Trophoblast cell (in vitro differentiated cells and primary cell): ENCODE data around the gene OR6Y1.

ENCODE experiments used
- DNase-seq, 2 donors: peaks; one replicate each; pipeline ENCODE4 v3.0.0-alpha.2; 2016
- H2AFZ ChIP-seq: 2 replicates; pipeline ENCODE4 v1.6.1; 2013; ENCODE audit warnings: low read length, moderate library complexity, mild to moderate bottlenecking; ENCODE audit not compliant: insufficient read depth, poor library complexity
- H2AK5ac ChIP-seq: 2 replicates; pipeline ENCODE4 v1.6.1; 2013; ENCODE audit warnings: mild to moderate bottlenecking, low read length
- H2BK120ac ChIP-seq: 2 replicates; pipeline ENCODE4 v1.6.1; 2013; ENCODE audit warnings: low read length, mild to moderate bottlenecking, moderate library complexity; ENCODE audit not compliant: insufficient read depth, poor library complexity
- H2BK12ac ChIP-seq: 2 replicates; pipeline ENCODE4 v1.6.1; 2013; ENCODE audit warnings: mild to moderate bottlenecking, low read length, moderate library complexity
- H2BK5ac ChIP-seq: 2 replicates; pipeline ENCODE4 v1.6.1; 2013; ENCODE audit warnings: low read length, low read depth, moderate library complexity, mild to moderate bottlenecking; ENCODE audit not compliant: poor library complexity
- H3K14ac ChIP-seq: 2 replicates; pipeline ENCODE4 v1.6.1; 2013; ENCODE audit warnings: mild to moderate bottlenecking, low read length
- H3K18ac ChIP-seq: 2 replicates; pipeline ENCODE4 v1.6.1; 2013; ENCODE audit warnings: mild to moderate bottlenecking, low read length
- H3K23ac ChIP-seq: 2 replicates; pipeline ENCODE4 v1.6.1; 2013; ENCODE audit warnings: low read length
- H3K27ac ChIP-seq: 2 replicates; pipeline ENCODE4 v1.5.1; 2013; ENCODE audit warnings: low read depth, mild to moderate bottlenecking, inconsistent platforms, low read length, moderate library complexity
- H3K27me3 ChIP-seq: 2 replicates; pipeline ENCODE4 v1.6.1; 2013; ENCODE audit warnings: inconsistent platforms, mild to moderate bottlenecking, low read length, moderate library complexity; ENCODE audit not compliant: insufficient read depth
- H3K36me3 ChIP-seq, 2 experiments: 1 replicate in 1 of 2; 2 replicates in 1 of 2; pipeline ENCODE4 v1.6.1; 2013; ENCODE audit warnings: low read length in 2 of 2, mild to moderate bottlenecking in 2 of 2, moderate library complexity in 1 of 2; ENCODE audit not compliant: insufficient read depth in 2 of 2, control insufficient read depth in 1 of 2
- H3K4ac ChIP-seq: 2 replicates; pipeline ENCODE4 v1.6.1; 2013; ENCODE audit warnings: low read depth, mild to moderate bottlenecking, low read length, moderate library complexity
- H3K4me1 ChIP-seq, 2 experiments: 1 replicate in 1 of 2; 2 replicates in 1 of 2; pipeline ENCODE4 v1.6.1; 2013; ENCODE audit warnings: low read length in 2 of 2, mild to moderate bottlenecking in 2 of 2, moderate library complexity in 1 of 2; ENCODE audit not compliant: insufficient read depth in 2 of 2, control insufficient read depth in 1 of 2
- H3K4me2 ChIP-seq: 2 replicates; pipeline ENCODE4 v1.6.1; 2013; ENCODE audit warnings: inconsistent platforms, mild to moderate bottlenecking, low read length, moderate library complexity
- H3K4me3 ChIP-seq: 2 replicates; pipeline ENCODE4 v1.5.1; 2013; ENCODE audit warnings: mild to moderate bottlenecking, low read depth, low read length, inconsistent platforms
- H3K79me1 ChIP-seq: one replicate; pipeline ENCODE4 v1.6.1; 2013; ENCODE audit warnings: low read length
- H3K79me2 ChIP-seq: 2 replicates; pipeline ENCODE4 v1.6.1; 2013; ENCODE audit warnings: low read length, mild to moderate bottlenecking; ENCODE audit not compliant: control insufficient read depth, insufficient read depth, poor library complexity
- H3K9ac ChIP-seq: 2 replicates; pipeline ENCODE4 v1.6.1; 2013; ENCODE audit warnings: mild to moderate bottlenecking, low read length
- H3K9me3 ChIP-seq: 2 replicates; pipeline ENCODE4 v1.6.1; 2013; ENCODE audit warnings: low read depth, mild to moderate bottlenecking, control low read depth, inconsistent platforms, low read length; ENCODE audit not compliant: insufficient read depth
- H4K12ac ChIP-seq: 2 replicates; pipeline ENCODE4 v1.6.1; 2013; ENCODE audit warnings: low read depth, mild to moderate bottlenecking, low read length, moderate library complexity
- H4K8ac ChIP-seq: 2 replicates; pipeline ENCODE4 v1.6.1; 2013; ENCODE audit warnings: low read depth, mild to moderate bottlenecking, low read length, moderate library complexity
- H4K91ac ChIP-seq: one replicate; pipeline ENCODE4 v1.6.1; 2013; ENCODE audit warnings: low read depth, mild to moderate bottlenecking, low read length, moderate library complexity
- WGBS: extraction: QIAGEN DNeasy Blood & Tissue Kit; methylation state at CpG from one replicate; pipeline ENCODE4 v1.1.7; 2013; ENCODE audit warnings: missing lambda C conversion rate; ENCODE audit not compliant: insufficient read length, insufficient coverage; ENCODE audit errors: extremely low coverage; 5-methylcytosine and 5-hydroxymethylcytosine counted together

The OR6Y1 gene

GRCh38 chr1:158521666-158522058 is 32.5 kb downstream of the OR6Y1 start:
- Histone ChIP-seq H3K79me2 (no peaks in the 10 kb centered on the region), H4K12ac (no peak overlapping the region), H3K27ac (no peak overlapping the region), H3K18ac (no peak overlapping the region), H3K36me3 (no peaks in the 10 kb centered on the region), H2BK5ac (no peak overlapping the region), H3K27me3 (no peaks in the 10 kb centered on the region), H3K4ac (no peak overlapping the region), H2AK5ac (no peak overlapping the region), H3K4me1 (no peaks in the 10 kb centered on the region), H3K14ac (no peak overlapping the region), H2BK12ac (no peak overlapping the region), H2BK120ac (no peak overlapping the region), H3K4me2 (no peak overlapping the region), H3K79me1 (no peaks in the 10 kb centered on the region), H2AFZ (no peak overlapping the region), H4K8ac (no peak overlapping the region), H3K23ac (no peak overlapping the region), H4K91ac (no peak overlapping the region), H3K9ac (no peak overlapping the region), H3K4me3 (no peak overlapping the region), H3K9me3 (no peaks in the 10 kb centered on the region)
- WGBS = no CpG with 5 or more reads among the region's 2 CpGs
- no peak for DNase-seq

GRCh38 chr1:158520955-158521665 is 33.1 kb downstream of the OR6Y1 start:
- H3K4ac ChIP-seq = no peak overlapping the region
- H2BK12ac ChIP-seq = no peak overlapping the region
- H3K4me3 ChIP-seq = no peak overlapping the region
- no peak overlapping the region for H3K9ac ChIP-seq
- H2AK5ac ChIP-seq = no peak overlapping the region
- no peaks in the 10 kb centered on the region for H3K27me3 ChIP-seq
- H3K79me1 ChIP-seq = no peaks in the 10 kb centered on the region
- no peak overlapping the region for H4K8ac ChIP-seq
- no peaks in the 10 kb centered on the region for H3K79me2 ChIP-seq
- H3K4me1 ChIP-seq = no peaks in the 10 kb centered on the region
- no peak overlapping the region for H3K23ac ChIP-seq
- H3K36me3 ChIP-seq = no peaks in the 10 kb centered on the region
- no peak overlapping the region for H3K4me2 ChIP-seq
- H2BK5ac ChIP-seq = no peak overlapping the region
- no peak overlapping the region for H4K91ac ChIP-seq
- no peak overlapping the region for H3K14ac ChIP-seq
- H3K9me3 ChIP-seq = no peaks in the 10 kb centered on the region
- H4K12ac ChIP-seq = no peak overlapping the region
- H2AFZ ChIP-seq = no peak overlapping the region
- no peak overlapping the region for H3K18ac ChIP-seq
- no peak overlapping the region for H3K27ac ChIP-seq
- WGBS = no CpG with 5 or more reads among the region's 3 CpGs
- no peak overlapping the region for H2BK120ac ChIP-seq
- no peak for DNase-seq

DNA sequence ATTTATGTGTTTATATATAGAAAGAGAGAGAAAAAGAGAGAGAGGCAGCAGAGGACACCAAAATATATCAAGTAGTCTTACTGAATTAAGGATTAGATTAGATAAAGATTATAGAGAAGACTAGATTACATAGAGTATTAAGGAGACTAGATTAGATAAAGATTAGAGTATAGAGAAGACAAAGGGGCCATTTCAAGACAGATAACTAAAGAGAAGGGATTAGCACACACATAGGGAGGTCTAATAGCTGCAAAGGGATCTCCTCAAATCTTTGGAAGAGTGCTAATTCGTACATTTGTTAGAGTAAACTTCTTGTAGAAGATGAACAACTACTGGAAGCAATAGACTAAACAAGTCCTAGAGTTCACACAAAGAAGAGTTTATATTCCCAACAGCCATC is 34.2 kb downstream of the OR6Y1 start:
- no peak overlapping the region for H2BK120ac ChIP-seq
- H3K79me1 ChIP-seq = no peaks in the 10 kb centered on the region
- H4K91ac ChIP-seq = no peak overlapping the region
- H3K4ac ChIP-seq = no peak overlapping the region
- no peak overlapping the region for H2AK5ac ChIP-seq
- H2BK12ac ChIP-seq = no peak overlapping the region
- WGBS = no CpG with 5 or more reads among the region's 1 CpG
- DNase-seq = no peak
- H3K9me3 ChIP-seq = no peaks in the 10 kb centered on the region
- H3K27ac ChIP-seq = no peak overlapping the region
- H4K8ac ChIP-seq = no peak overlapping the region
- no peak overlapping the region for H3K23ac ChIP-seq
- H3K4me3 ChIP-seq = no peak overlapping the region
- no peak overlapping the region for H3K4me2 ChIP-seq
- H3K4me1 ChIP-seq = no peaks in the 10 kb centered on the region
- H3K27me3 ChIP-seq = no peaks in the 10 kb centered on the region
- H3K14ac ChIP-seq = no peak overlapping the region
- H3K36me3 ChIP-seq = no peaks in the 10 kb centered on the region
- H2AFZ ChIP-seq = no peak overlapping the region
- H4K12ac ChIP-seq = no peak overlapping the region
- no peak overlapping the region for H2BK5ac ChIP-seq
- no peaks in the 10 kb centered on the region for H3K79me2 ChIP-seq
- no peak overlapping the region for H3K18ac ChIP-seq
- H3K9ac ChIP-seq = no peak overlapping the region

- Histone ChIP-seq H3K9me3 (no peaks in the 10 kb centered on the region), H3K27ac (no peak overlapping the region), H3K4me1 (no peaks in the 10 kb centered on the region), H3K4me3 (no peak overlapping the region), H3K14ac (no peak overlapping the region), H3K27me3 (no peaks in the 10 kb centered on the region), H3K79me1 (no peaks in the 10 kb centered on the region), H3K4me2 (no peak overlapping the region), H3K9ac (no peak overlapping the region), H4K91ac (no peak overlapping the region), H4K12ac (no peak overlapping the region), H2AFZ (no peak overlapping the region), H2BK12ac (no peak overlapping the region), H3K23ac (no peak overlapping the region), H3K79me2 (no peaks in the 10 kb centered on the region), H3K4ac (no peak overlapping the region), H2BK120ac (no peak overlapping the region), H4K8ac (no peak overlapping the region), H2BK5ac (no peak overlapping the region), H3K36me3 (no peaks in the 10 kb centered on the region), H3K18ac (no peak overlapping the region), H2AK5ac (no peak overlapping the region)
- no peak for DNase-seq
These were observed 37.2 kb downstream of the OR6Y1 start for GRCh38 chr1:158516966-158517365.
